Measurements from ENCODE around the gene TMA7B.
"Not testable (repeated sequence)": the region's sequence is repeated elsewhere in the genome, so short reads cannot be mapped to it uniquely, and the experiment has no call there.

TMA7B gene

GRCh38 chr22:39992088-39992826 lies 32.1 kb downstream of the TMA7B start:
- peaks cover 24% of the 10 kb centered on the region for H3K27me3 ChIP-seq (ENCODE audit: insufficient read depth, poor library complexity, severe bottlenecking)
- TF ChIP-seq, protein P1, sequence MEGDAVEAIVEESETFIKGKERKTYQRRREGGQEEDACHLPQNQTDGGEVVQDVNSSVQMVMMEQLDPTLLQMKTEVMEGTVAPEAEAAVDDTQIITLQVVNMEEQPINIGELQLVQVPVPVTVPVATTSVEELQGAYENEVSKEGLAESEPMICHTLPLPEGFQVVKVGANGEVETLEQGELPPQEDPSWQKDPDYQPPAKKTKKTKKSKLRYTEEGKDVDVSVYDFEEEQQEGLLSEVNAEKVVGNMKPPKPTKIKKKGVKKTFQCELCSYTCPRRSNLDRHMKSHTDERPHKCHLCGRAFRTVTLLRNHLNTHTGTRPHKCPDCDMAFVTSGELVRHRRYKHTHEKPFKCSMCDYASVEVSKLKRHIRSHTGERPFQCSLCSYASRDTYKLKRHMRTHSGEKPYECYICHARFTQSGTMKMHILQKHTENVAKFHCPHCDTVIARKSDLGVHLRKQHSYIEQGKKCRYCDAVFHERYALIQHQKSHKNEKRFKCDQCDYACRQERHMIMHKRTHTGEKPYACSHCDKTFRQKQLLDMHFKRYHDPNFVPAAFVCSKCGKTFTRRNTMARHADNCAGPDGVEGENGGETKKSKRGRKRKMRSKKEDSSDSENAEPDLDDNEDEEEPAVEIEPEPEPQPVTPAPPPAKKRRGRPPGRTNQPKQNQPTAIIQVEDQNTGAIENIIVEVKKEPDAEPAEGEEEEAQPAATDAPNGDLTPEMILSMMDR (IDR thresholded peaks at IDR 0.05; ENCODE audit: insufficient read depth, low read length) = no peak
- TF ChIP-seq GABPA (IDR thresholded peaks at IDR 0.05; ENCODE audit: low read depth) (no peak), SPI1 (IDR thresholded peaks at IDR 0.05; ENCODE audit: borderline replicate concordance, low read depth) (no peak), REST (IDR thresholded peaks at IDR 0.05; ENCODE audit: insufficient replicate concordance, low read depth) (no peak), POLR2AphosphoS5 (IDR thresholded peaks at IDR 0.05; ENCODE audit: low read depth) (no peak)
- H3K27ac ChIP-seq (replicated peaks) = no peak overlapping the region
- no peak overlapping the region for H3K4me3 ChIP-seq (replicated peaks; ENCODE audit: insufficient read depth, low read length)
- DNase-seq (ENCODE audit: low read depth in 1 of 2, low spot score in 1 of 2) = no peak

GRCh38 chr22:39992894-39993293 lies 32.7 kb downstream of the TMA7B start:
- not testable (repeated sequence) for H3K4me3 ChIP-seq (replicated peaks; ENCODE audit: insufficient read depth, low read length); H3K27ac ChIP-seq (replicated peaks); DNase-seq (ENCODE audit: low read depth in 1 of 2, low spot score in 1 of 2)
- H3K27me3 ChIP-seq (ENCODE audit: insufficient read depth, poor library complexity, severe bottlenecking) = peaks cover 24% of the 10 kb centered on the region

- Histone ChIP-seq H3K27me3 (ENCODE audit: insufficient read depth, poor library complexity, severe bottlenecking) (peaks cover 24% of the 10 kb centered on the region), H3K4me3 (replicated peaks; ENCODE audit: insufficient read depth, low read length) (no peak overlapping the region), H3K27ac (replicated peaks) (no peak overlapping the region)
- TF ChIP-seq, protein P1 (IDR thresholded peaks at IDR 0.05; ENCODE audit: insufficient read depth, low read length) = no peak
- no peak for TF ChIP-seq SPI1 (IDR thresholded peaks at IDR 0.05; ENCODE audit: borderline replicate concordance, low read depth)
- TF ChIP-seq REST (IDR thresholded peaks at IDR 0.05; ENCODE audit: insufficient replicate concordance, low read depth) = no peak
- no peak for TF ChIP-seq GABPA (IDR thresholded peaks at IDR 0.05; ENCODE audit: low read depth)
- TF ChIP-seq POLR2AphosphoS5 (IDR thresholded peaks at IDR 0.05; ENCODE audit: low read depth) = no peak
- DNase-seq (ENCODE audit: low read depth in 1 of 2, low spot score in 1 of 2) = no peak
These were observed 33.9 kb downstream of the TMA7B start for GRCh38 chr22:39994041-39994565.

DNA sequence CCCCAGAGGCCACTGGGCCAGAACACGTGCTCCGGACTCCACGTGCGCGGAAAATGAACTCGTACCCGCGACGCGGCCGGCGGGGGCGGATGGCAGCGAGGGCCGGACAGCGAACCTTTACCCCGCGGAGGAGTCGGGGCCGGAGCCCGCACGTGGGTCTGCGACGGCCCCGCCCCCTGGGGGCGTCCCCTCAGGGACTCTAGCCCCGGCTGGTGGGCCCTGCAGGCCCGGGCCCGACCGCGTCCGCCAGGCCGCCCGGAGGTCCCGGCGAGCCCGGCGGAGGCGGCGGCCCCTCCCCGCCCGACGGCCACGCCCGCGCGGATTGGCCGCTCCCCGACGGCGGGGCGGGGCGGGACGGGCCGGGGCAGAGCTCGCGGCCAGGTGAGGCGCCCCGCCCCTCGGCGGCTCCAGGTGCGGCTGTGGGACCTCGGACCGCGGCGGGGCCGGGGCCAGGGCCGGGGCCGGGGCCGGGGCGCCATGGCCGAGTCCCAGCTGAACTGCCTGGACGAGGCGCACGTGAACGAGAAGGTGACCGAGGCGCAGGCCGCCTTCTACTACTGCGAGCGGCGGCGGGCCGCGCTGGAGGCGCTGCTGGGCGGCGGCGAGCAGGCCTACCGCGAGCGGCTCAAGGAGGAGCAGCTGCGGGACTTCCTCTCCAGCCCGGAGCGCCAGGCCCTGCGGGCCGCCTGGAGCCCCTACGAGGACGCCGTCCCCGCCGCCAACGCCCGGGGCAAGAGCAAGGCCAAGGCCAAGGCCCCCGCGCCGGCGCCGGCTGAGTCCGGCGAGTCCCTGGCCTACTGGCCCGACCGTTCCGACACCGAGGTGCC lies 34.6 kb downstream of the TMA7B start, which contains the start of gene FAM83F:
FAM83F (plus strand) TSS at position 389 of the 827 bp plus-strand sequence; CDS start at position 478, 89 bp downstream.
- no peak for DNase-seq (ENCODE audit: low read depth in 1 of 2, low spot score in 1 of 2)
- TF ChIP-seq SPI1 (IDR thresholded peaks at IDR 0.05; ENCODE audit: borderline replicate concordance, low read depth) (no peak), REST (IDR thresholded peaks at IDR 0.05; ENCODE audit: insufficient replicate concordance, low read depth) (no peak), POLR2AphosphoS5 (IDR thresholded peaks at IDR 0.05; ENCODE audit: low read depth) (no peak), GABPA (IDR thresholded peaks at IDR 0.05; ENCODE audit: low read depth) (no peak)
- TF ChIP-seq, protein P1 (IDR thresholded peaks at IDR 0.05; ENCODE audit: insufficient read depth, low read length) = no peak
- H3K27ac ChIP-seq (replicated peaks) = no peak within 1 kb of the TSS
- H3K4me3 ChIP-seq (replicated peaks; ENCODE audit: insufficient read depth, low read length) = no peak within 1 kb of the TSS
- peaks cover 24% of the 10 kb centered on the region for H3K27me3 ChIP-seq (ENCODE audit: insufficient read depth, poor library complexity, severe bottlenecking)

All from HL-60 (cell line).